Endodermal cell (in vitro differentiated cells): ENCODE results near the gene HMGA1. TPM values are rescaled to one million over a fixed set of nuclear protein-coding genes. Genes with fewer than 3 reads are reported as not detected.

Experiments used
- DNase-seq: peaks from one replicate; pipeline ENCODE4 v3.0.0-alpha.2; 2017
- H3K27ac ChIP-seq: 2 replicates; pipeline ENCODE4 v1.5.1; 2013; ENCODE audit warnings: mild to moderate bottlenecking, low read depth, low read length, moderate library complexity
- H3K27me3 ChIP-seq: 2 replicates; pipeline ENCODE4 v1.6.1; 2013; ENCODE audit warnings: mild to moderate bottlenecking, low read length, moderate library complexity; ENCODE audit not compliant: insufficient read depth, control insufficient read depth, poor library complexity, severe bottlenecking
- H3K36me3 ChIP-seq: 2 replicates; pipeline ENCODE4 v1.7.0; 2013; ENCODE audit warnings: mild to moderate bottlenecking, low read length, moderate library complexity; ENCODE audit not compliant: control insufficient read depth, insufficient read depth
- H3K4me1 ChIP-seq: one replicate; pipeline ENCODE4 v1.7.0; 2013; ENCODE audit warnings: low read length; ENCODE audit not compliant: control insufficient read depth, insufficient read depth
- H3K4me3 ChIP-seq: 2 replicates; pipeline ENCODE4 v1.5.1; 2013; ENCODE audit warnings: mild to moderate bottlenecking, low read length, moderate library complexity
- H3K9ac ChIP-seq: 2 replicates; pipeline ENCODE4 v1.6.1; 2013; ENCODE audit warnings: mild to moderate bottlenecking, low read length, moderate library complexity; ENCODE audit not compliant: poor library complexity, severe bottlenecking; ENCODE audit errors: extremely low read depth
- H3K9me3 ChIP-seq: 2 replicates; pipeline ENCODE4 v1.6.1; 2013; ENCODE audit warnings: mild to moderate bottlenecking, low read length, moderate library complexity; ENCODE audit not compliant: control insufficient read depth
- H3K27ac Mint-ChIP-seq: 2 replicates; pipeline ENCODE4 v1.8.0; 2020; ENCODE audit warnings: mixed read lengths
- H3K27me3 Mint-ChIP-seq: 2 replicates; pipeline ENCODE4 v1.8.0; 2021; ENCODE audit warnings: mild to moderate bottlenecking, mixed read lengths; ENCODE audit not compliant: insufficient read depth
- H3K36me3 Mint-ChIP-seq: 2 replicates; pipeline ENCODE4 v1.8.0; 2020; ENCODE audit warnings: low read depth, mixed read lengths
- H3K4me1 Mint-ChIP-seq: 2 replicates; pipeline ENCODE4 v1.8.0; 2020; ENCODE audit warnings: mixed read lengths
- H3K4me3 Mint-ChIP-seq: 2 replicates; pipeline ENCODE4 v1.8.0; 2020; ENCODE audit warnings: mild to moderate bottlenecking, moderate library complexity, mixed read lengths
- H3K9me3 Mint-ChIP-seq: 2 replicates; pipeline ENCODE4 v1.8.0; 2020; ENCODE audit warnings: mild to moderate bottlenecking, mixed read lengths
- WGBS, 2 experiments: methylation state at CpG; one replicate each; pipeline versions ENCODE4 v1.1.5 to v1.1.7; 2013; ENCODE audit warnings: missing lambda C conversion rate in 2 of 2, mixed read lengths in 1 of 2; ENCODE audit not compliant: insufficient coverage in 1 of 2, insufficient read length in 1 of 2; 5-methylcytosine and 5-hydroxymethylcytosine counted together
- total RNA-seq, 2 donors: library from RNA; stranded (reverse); fragmentation: NEBNext Ultra II Directional in 1 of 2; extraction: Animal tissue kit (Norgen Biotek cat#: 25700) in 1 of 2; gene quantifications; 2 replicates in 1 of 2; 3 replicates in 1 of 2; pipeline ENCODE4 v1.2.1, GENCODE V29; 2021
- TF ChIP-seq, protein P1 (sequence below): fragments of 200-600 bp; sonication (generic); conservative IDR thresholded peaks from 2 replicates; pipeline ENCODE4 v1.5.0; 2021; ENCODE audit warnings: antibody characterized with exemption, mild to moderate bottlenecking

The HMGA1 gene
- total RNA-seq, 2 donors from 2014 or later = 1,306 to 1,595 TPM

DNA sequence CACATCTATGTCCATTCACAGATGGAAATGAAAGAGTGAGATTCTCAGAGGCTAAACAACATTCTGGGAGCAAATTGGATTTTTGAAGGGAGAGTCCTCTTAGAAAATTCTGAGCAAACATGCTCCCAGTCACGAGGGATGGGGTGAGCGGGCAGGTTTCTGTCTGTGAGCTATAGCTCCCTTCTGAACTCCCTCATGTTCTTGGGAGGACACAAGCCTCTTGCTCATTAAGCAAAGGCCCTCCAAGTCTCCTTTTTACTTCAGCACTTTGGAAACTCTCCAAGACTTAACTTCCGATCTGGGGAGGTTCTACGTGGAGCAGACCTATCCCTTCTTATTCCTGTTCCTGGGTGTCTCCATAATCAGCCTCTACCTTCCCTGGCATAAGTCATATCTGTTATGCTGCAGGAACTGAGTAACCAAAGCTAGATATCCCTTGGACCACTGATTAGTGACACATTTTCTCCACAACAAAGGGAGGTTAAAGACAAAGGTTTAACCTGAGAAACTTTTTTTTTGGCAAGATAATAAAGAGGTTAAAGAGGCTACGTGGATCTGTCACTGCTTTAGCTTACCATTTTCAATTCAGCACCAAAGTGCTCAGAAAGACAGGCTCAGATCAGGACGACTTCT lies 45.1 kb downstream of the HMGA1 start:
- H3K36me3 Mint-ChIP-seq = peaks cover 36% of the 10 kb centered on the region
- H3K9me3 ChIP-seq = no peaks in the 10 kb centered on the region
- H3K4me3 ChIP-seq = no peak overlapping the region
- H3K4me3 Mint-ChIP-seq = no peak overlapping the region
- no peaks in the 10 kb centered on the region for H3K27me3 Mint-ChIP-seq
- 87 to 92% methylated on average over 5 to 6 of the region's 6 CpGs for WGBS, 2 experiments
- DNase-seq = no peak
- H3K27ac Mint-ChIP-seq = no peak overlapping the region
- H3K4me1 Mint-ChIP-seq = no peaks in the 10 kb centered on the region
- TF ChIP-seq, protein P1, sequence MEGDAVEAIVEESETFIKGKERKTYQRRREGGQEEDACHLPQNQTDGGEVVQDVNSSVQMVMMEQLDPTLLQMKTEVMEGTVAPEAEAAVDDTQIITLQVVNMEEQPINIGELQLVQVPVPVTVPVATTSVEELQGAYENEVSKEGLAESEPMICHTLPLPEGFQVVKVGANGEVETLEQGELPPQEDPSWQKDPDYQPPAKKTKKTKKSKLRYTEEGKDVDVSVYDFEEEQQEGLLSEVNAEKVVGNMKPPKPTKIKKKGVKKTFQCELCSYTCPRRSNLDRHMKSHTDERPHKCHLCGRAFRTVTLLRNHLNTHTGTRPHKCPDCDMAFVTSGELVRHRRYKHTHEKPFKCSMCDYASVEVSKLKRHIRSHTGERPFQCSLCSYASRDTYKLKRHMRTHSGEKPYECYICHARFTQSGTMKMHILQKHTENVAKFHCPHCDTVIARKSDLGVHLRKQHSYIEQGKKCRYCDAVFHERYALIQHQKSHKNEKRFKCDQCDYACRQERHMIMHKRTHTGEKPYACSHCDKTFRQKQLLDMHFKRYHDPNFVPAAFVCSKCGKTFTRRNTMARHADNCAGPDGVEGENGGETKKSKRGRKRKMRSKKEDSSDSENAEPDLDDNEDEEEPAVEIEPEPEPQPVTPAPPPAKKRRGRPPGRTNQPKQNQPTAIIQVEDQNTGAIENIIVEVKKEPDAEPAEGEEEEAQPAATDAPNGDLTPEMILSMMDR = no peak
- H3K9ac ChIP-seq = no peak overlapping the region
- H3K9me3 Mint-ChIP-seq = no peaks in the 10 kb centered on the region
- no peaks in the 10 kb centered on the region for H3K4me1 ChIP-seq
- H3K27ac ChIP-seq = no peak overlapping the region
- no peaks in the 10 kb centered on the region for H3K27me3 ChIP-seq
- peaks cover 44% of the 10 kb centered on the region for H3K36me3 ChIP-seq

DNA sequence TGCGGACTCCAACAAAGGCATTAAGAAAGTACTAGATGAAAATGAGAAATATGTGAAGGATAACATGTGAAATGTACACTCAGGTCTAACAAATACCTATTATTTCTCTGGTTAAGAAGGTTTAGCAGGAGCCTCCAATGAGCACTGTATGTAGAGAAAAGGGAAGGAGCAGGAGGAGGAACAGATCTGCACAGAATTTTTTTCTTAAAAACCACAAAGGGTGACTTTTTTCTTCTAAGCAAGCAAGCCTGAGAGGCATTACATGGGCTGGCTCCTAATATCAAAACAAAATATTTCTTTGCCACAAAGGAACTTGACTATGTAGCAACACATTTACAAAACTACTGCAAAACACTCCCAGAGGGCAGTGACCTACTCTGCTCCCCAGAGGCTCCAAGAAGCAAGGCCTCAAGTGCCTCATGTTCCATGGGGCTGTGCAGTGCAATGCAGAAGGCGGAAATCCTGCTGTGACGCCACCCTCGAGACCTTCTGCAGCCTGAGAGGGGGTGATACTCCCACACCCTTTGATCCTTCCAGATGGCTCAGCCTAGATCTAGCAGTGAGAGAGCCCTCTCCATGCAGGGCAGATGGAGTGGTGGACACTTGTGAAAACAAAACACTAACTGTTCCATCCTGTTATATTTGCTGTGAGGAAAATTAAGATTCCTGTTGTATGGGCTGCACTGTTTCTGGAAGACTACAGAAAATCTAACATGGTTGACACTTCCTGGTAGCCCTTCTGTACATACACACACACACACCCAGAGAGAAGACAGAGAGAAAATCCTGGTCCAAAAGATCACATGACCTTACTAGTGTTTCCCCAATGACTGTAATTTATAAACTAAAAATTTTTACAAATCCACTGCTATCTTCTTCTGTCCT lies 48.1 kb downstream of the HMGA1 start:
- Mint-ChIP-seq H3K36me3 (peaks cover 38% of the 10 kb centered on the region), H3K9me3 (no peaks in the 10 kb centered on the region), H3K27me3 (no peaks in the 10 kb centered on the region), H3K27ac (no peak overlapping the region), H3K4me3 (no peak overlapping the region), H3K4me1 (no peaks in the 10 kb centered on the region)
- no peak overlapping the region for H3K4me3 ChIP-seq
- no peak for DNase-seq
- H3K4me1 ChIP-seq = no peaks in the 10 kb centered on the region
- H3K9ac ChIP-seq = no peak overlapping the region
- 95 to 100% methylated on average over 1 to 3 of the region's 4 CpGs for WGBS, 2 experiments
- H3K9me3 ChIP-seq = no peaks in the 10 kb centered on the region
- TF ChIP-seq, protein P1 = no peak
- H3K27me3 ChIP-seq = no peaks in the 10 kb centered on the region
- peaks cover 57% of the 10 kb centered on the region for H3K36me3 ChIP-seq
- no peak overlapping the region for H3K27ac ChIP-seq

DNA sequence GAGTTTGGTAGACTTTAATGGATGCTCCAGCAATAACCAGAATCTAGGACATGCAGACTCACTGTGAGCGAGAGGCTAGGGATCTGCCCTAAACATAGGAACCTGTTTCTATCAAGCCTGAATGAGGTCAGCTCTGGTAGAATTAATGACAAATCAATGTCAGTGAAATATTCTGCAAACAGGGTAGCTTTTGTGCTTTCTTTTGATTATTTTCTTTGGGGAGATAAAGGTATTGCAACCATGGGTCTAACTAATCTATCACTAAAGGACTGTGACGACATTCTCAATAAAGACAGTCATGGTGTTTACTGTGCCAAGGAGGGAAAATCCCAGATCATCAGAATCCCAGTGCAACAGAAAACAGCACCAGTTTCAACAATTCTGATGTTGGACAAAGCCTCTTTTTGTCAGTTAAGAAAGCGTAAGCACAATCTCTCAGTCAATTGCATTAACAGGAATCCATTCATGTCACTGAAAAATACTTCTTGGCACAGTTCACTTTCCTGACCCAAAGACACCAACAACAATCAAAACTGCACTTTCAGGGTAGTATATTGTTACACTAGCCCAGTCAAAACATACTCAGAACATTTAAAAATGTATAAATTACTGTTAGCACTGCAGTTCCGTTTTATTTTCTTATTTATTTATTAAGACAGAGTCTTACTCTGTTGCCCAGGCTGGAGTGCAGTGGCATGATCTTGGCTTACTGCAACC lies 48.9 kb downstream of the HMGA1 start:
- Mint-ChIP-seq H3K27ac (no peak overlapping the region), H3K4me3 (no peak overlapping the region), H3K36me3 (peaks cover 31% of the 10 kb centered on the region), H3K27me3 (no peaks in the 10 kb centered on the region), H3K9me3 (no peaks in the 10 kb centered on the region), H3K4me1 (no peaks in the 10 kb centered on the region)
- H3K4me1 ChIP-seq = no peaks in the 10 kb centered on the region
- DNase-seq = no peak
- no peaks in the 10 kb centered on the region for H3K27me3 ChIP-seq
- TF ChIP-seq, protein P1 = no peak
- WGBS, 2 experiments = 92 to 96% methylated on average over 3 to 4 of the region's 4 CpGs
- no peak overlapping the region for H3K9ac ChIP-seq
- no peak overlapping the region for H3K27ac ChIP-seq
- no peak overlapping the region for H3K4me3 ChIP-seq
- H3K36me3 ChIP-seq = peaks cover 55% of the 10 kb centered on the region
- no peaks in the 10 kb centered on the region for H3K9me3 ChIP-seq
